Measurements from ENCODE around the gene IL10.
A peak's percentile ranks its signal among the peaks of the same experiment; 100 is the strongest.

IL10 gene

GRCh38 chr1:206744683-206745082 is 27.6 kb downstream of the IL10 start:
- Histone ChIP-seq H3K9me2 (replicated peaks; ENCODE audit: low read depth, low read length) (no peaks in the 10 kb centered on the region), H2AFZ (ENCODE audit: low read length) (no peak overlapping the region), H3K36me3 (ENCODE audit: insufficient read depth, low read length) (no peaks in the 10 kb centered on the region), H4K20me1 (ENCODE audit: insufficient read depth, low read length, poor library complexity, severe bottlenecking) (no peaks in the 10 kb centered on the region), H3K79me2 (ENCODE audit: insufficient read depth, low read length) (no peaks in the 10 kb centered on the region), H3K4me1 (ENCODE audit: insufficient read depth, low read length, poor library complexity, severe bottlenecking) (peaks cover 24% of the 10 kb centered on the region), H3K9me3 (ENCODE audit: insufficient read depth, low read depth, low read length) (no peaks in the 10 kb centered on the region), H3K4me3 (ENCODE audit: low read length, poor library complexity, severe bottlenecking) (no peak overlapping the region), H3F3A (ENCODE audit: low read depth) (peaks cover 5% of the 10 kb centered on the region; the same call in 1 of the 2 replicates), H3K4me2 (ENCODE audit: low read depth, low read length, poor library complexity, severe bottlenecking) (no peak overlapping the region), H3K27me3 (ENCODE audit: insufficient read depth, low read length, poor library complexity, severe bottlenecking) (no peaks in the 10 kb centered on the region), H3K9ac (ENCODE audit: low read depth, low read length, poor library complexity, severe bottlenecking) (no peak overlapping the region)
- TF ChIP-seq EZH2phosphoT487 (IDR thresholded peaks at IDR 0.05; ENCODE audit: borderline replicate concordance): no peak
- TF ChIP-seq, protein P1, sequence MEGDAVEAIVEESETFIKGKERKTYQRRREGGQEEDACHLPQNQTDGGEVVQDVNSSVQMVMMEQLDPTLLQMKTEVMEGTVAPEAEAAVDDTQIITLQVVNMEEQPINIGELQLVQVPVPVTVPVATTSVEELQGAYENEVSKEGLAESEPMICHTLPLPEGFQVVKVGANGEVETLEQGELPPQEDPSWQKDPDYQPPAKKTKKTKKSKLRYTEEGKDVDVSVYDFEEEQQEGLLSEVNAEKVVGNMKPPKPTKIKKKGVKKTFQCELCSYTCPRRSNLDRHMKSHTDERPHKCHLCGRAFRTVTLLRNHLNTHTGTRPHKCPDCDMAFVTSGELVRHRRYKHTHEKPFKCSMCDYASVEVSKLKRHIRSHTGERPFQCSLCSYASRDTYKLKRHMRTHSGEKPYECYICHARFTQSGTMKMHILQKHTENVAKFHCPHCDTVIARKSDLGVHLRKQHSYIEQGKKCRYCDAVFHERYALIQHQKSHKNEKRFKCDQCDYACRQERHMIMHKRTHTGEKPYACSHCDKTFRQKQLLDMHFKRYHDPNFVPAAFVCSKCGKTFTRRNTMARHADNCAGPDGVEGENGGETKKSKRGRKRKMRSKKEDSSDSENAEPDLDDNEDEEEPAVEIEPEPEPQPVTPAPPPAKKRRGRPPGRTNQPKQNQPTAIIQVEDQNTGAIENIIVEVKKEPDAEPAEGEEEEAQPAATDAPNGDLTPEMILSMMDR (conservative IDR thresholded peaks at IDR 0.05; ENCODE audit: low read length): no peak

GRCh38 chr1:206742719-206743383 is 29.4 kb downstream of the IL10 start:
- no peaks in the 10 kb centered on the region for H3K36me3 ChIP-seq (ENCODE audit: insufficient read depth, low read length)
- no peak overlapping the region for H3K4me2 ChIP-seq (ENCODE audit: low read depth, low read length, poor library complexity, severe bottlenecking)
- no peaks in the 10 kb centered on the region for H3K27me3 ChIP-seq (ENCODE audit: insufficient read depth, low read length, poor library complexity, severe bottlenecking)
- no peak overlapping the region for H3K4me3 ChIP-seq (ENCODE audit: low read length, poor library complexity, severe bottlenecking)
- TF ChIP-seq, protein P1 (conservative IDR thresholded peaks at IDR 0.05; ENCODE audit: low read length): no peak
- no peak for TF ChIP-seq EZH2phosphoT487 (IDR thresholded peaks at IDR 0.05; ENCODE audit: borderline replicate concordance)
- no peaks in the 10 kb centered on the region for H3K9me2 ChIP-seq (replicated peaks; ENCODE audit: low read depth, low read length)
- H3K9me3 ChIP-seq (ENCODE audit: insufficient read depth, low read depth, low read length): no peaks in the 10 kb centered on the region
- H3K4me1 ChIP-seq (ENCODE audit: insufficient read depth, low read length, poor library complexity, severe bottlenecking): peaks cover 42% of the 10 kb centered on the region
- H3K9ac ChIP-seq (ENCODE audit: low read depth, low read length, poor library complexity, severe bottlenecking): no peak overlapping the region
- no peaks in the 10 kb centered on the region for H3K79me2 ChIP-seq (ENCODE audit: insufficient read depth, low read length)
- no peaks in the 10 kb centered on the region for H4K20me1 ChIP-seq (ENCODE audit: insufficient read depth, low read length, poor library complexity, severe bottlenecking)
- H3F3A ChIP-seq (ENCODE audit: low read depth): peaks cover 5% of the 10 kb centered on the region; the same call in 1 of the 2 replicates
- H2AFZ ChIP-seq (ENCODE audit: low read length): no peak overlapping the region

DNA sequence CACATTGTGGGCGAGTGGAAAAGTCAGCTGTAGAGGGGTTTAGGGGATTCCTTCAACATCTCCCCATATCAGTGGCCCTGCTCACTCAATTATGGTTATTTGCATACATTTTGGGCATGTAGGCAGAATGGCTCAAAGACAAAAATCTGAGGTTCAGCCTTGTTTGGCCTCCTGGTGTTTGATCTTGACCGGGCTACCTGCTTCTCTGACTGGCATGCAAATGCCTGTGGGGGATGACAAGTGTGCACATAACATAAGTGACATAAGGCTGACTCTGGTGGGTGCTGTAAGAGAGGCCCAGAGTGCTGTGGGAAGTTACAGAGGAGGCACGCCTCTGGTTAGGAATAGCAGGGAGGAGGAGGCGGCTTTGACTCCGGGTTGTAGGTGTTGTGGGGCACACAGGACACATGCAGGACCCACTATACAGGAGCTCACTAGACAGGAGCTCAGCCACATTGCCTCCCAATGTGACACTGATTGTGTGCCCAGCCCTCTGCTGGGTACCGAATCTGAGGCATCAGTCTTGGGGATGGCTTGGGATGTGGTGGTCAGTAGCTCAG is 31.1 kb downstream of the IL10 start:
- H3K36me3 ChIP-seq (ENCODE audit: insufficient read depth, low read length): no peaks in the 10 kb centered on the region
- no peaks in the 10 kb centered on the region for H3K79me2 ChIP-seq (ENCODE audit: insufficient read depth, low read length)
- H3F3A ChIP-seq (ENCODE audit: low read depth): peaks cover 5% of the 10 kb centered on the region; the same call in 1 of the 2 replicates
- H3K4me2 ChIP-seq (ENCODE audit: low read depth, low read length, poor library complexity, severe bottlenecking): no peak overlapping the region
- peak overlapping the region; percentile 27 for H3K9ac ChIP-seq (ENCODE audit: low read depth, low read length, poor library complexity, severe bottlenecking)
- no peak overlapping the region for H3K4me3 ChIP-seq (ENCODE audit: low read length, poor library complexity, severe bottlenecking)
- H4K20me1 ChIP-seq (ENCODE audit: insufficient read depth, low read length, poor library complexity, severe bottlenecking): no peaks in the 10 kb centered on the region
- peaks cover 57% of the 10 kb centered on the region for H3K4me1 ChIP-seq (ENCODE audit: insufficient read depth, low read length, poor library complexity, severe bottlenecking)
- no peaks in the 10 kb centered on the region for H3K9me3 ChIP-seq (ENCODE audit: insufficient read depth, low read depth, low read length)
- H3K9me2 ChIP-seq (replicated peaks; ENCODE audit: low read depth, low read length): no peaks in the 10 kb centered on the region
- H2AFZ ChIP-seq (ENCODE audit: low read length): no peak overlapping the region
- H3K27me3 ChIP-seq (ENCODE audit: insufficient read depth, low read length, poor library complexity, severe bottlenecking): no peaks in the 10 kb centered on the region
- no peak for TF ChIP-seq EZH2phosphoT487 (IDR thresholded peaks at IDR 0.05; ENCODE audit: borderline replicate concordance)
- TF ChIP-seq, protein P1 (conservative IDR thresholded peaks at IDR 0.05; ENCODE audit: low read length): no peak

All from Loucy (cell line).